ENCODE data around the gene KLHL15. TPM values are rescaled to one million over a fixed set of nuclear protein-coding genes. Genes with fewer than 3 reads are reported as not detected.
"Not testable (repeated sequence)": the region's sequence is repeated elsewhere in the genome, so short reads cannot be mapped to it uniquely, and the experiment has no call there.

The KLHL15 gene
- polyA plus RNA-seq, 1 donor, result 10.0 TPM

GRCh38 chrX:24014388-24015018 lies 12.5 kb downstream of the KLHL15 start:
- DNase-seq, result no peak

GRCh38 chrX:24012266-24012665 lies 14.7 kb downstream of the KLHL15 start:
- DNase-seq, result no peak

DNA sequence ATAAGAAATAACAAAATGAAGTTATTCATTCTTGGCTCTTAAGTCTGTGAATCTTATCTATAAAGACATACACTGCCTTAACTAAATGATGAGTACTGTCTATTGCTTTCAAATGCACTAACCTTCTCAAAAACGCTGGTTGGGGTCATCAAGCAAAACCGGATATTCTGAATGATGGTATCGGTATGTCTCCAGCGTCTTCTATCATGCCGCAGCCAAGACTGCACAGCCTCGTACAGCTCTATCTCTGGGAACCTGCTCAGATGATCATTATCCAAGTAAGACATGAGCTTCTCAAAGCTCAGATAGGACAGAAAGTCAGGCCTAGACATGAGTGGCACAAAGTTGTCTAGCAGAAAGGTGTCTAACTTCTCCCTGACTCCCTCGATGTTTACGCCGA lies 21.1 kb downstream of the KLHL15 start:
- no peak for DNase-seq

DNA sequence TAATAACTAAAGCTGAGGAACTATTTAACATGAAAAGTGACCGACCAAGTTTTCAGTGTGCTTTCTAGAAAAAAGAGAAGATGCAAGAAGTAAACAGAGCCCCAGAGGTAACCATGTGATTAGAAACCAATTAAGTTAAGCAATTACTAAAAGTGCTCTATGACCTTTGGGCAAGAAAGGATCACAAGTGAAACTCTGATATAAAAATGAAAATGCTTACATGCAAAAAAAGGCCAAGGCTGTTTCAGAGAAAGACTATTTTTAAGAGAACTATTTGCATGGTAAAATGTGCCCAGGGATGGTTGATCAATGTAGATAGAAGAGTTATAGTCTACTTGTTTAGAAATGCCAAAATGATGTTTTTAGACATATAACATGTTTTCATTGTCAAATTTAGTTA lies 22.0 kb downstream of the KLHL15 start:
- no peak for DNase-seq

GRCh38 chrX:24002792-24003191 lies 24.2 kb downstream of the KLHL15 start:
- no peak for DNase-seq

DNA sequence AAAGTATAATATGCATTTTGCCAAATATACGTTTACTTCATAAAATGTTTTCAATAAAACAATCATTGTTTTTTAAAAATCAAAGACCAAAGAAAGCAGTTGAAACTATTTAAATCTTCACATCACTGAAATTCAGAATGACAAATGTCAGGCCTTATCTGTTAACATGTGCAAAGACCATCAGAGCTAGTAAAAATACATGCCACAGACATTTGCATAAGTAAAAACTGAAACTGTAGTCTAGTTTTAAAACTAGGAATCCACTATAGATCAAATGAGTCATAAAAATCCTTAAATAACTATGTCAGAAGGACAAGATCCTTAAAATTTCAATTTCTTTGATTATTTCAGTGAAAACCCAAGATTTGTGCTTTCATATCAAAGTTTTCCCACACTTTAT lies 24.8 kb downstream of the KLHL15 start:
- DNase-seq, result no peak

- no peak for DNase-seq
These were observed 27.3 kb downstream of the KLHL15 start for GRCh38 chrX:23999671-24000070.

DNA sequence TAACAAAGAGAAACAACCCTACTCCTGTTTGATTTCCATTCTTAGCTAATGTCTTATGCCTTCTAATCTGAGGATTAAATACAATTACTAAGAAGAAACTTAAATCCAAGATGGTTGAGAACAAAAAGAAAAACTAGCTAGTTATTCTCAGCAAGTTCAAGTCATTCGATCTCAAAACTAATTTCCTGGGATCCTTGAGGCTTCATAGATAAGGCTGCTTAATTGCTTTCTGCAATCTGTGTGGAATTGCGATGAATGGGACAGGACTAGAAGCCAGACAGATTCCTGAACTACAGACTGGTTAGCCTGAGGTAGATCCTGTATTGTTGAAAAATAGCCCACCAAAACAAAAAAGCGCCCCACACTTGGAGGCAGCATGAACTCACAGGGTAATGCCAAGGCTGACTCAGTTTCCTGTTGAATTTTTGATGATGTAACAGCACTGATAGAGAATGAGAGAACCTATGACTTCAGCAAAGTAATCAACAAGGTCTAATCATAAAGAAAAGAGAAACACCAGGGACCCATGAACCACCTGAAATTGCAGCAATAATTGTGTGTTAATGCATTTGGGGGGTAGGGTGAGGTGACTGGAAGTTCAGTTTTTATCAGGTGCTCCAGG lies 33.9 kb downstream of the KLHL15 start:
- DNase-seq, result no peak

DNA sequence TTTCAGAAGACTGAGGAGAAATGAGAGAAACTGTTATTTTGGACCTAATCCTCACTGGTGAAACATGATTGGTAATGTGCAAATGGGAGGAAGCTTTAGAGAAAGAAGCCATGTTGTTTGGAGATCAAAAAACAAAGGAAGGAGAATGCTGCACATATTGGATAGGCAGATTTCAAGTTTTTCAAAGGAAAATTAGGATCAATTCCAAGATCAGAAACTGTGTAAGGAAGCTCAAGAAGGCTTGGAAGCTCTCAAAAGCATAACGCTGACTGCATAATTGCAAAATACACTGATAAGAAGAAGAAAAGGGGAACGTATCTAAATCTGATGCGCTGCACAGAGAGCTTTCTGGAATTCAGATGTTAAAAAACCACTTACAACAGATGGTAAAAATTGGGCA lies 34.6 kb downstream of the KLHL15 start:
- no peak for DNase-seq

- DNase-seq, result no peak
These were observed 36.5 kb downstream of the KLHL15 start for GRCh38 chrX:23990455-23990854.

GRCh38 chrX:23989689-23990088 lies 37.3 kb downstream of the KLHL15 start:
- no peak for DNase-seq

DNA sequence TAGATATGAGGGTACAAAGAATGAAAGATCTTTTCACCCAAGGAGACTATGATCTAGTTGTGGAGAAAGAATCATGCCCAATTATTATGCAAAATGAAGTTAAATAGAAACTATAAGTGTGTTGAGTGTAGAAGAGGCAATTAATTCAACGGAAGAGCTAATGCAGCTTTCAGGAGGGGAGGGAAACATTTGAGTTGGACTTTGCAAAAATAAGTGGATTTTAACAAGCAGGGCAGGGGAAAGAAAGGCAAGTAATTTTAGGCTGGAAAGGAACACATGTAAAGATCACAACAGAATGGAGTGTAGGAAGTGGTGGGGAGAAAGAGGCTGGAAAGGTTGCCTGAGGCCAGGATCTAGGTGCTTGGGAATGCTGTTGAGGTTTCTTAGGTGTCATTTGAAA lies 44.1 kb downstream of the KLHL15 start:
- DNase-seq, result no peak

- no peak for DNase-seq
These were observed 45.3 kb downstream of the KLHL15 start for GRCh38 chrX:23981711-23982110.

DNA sequence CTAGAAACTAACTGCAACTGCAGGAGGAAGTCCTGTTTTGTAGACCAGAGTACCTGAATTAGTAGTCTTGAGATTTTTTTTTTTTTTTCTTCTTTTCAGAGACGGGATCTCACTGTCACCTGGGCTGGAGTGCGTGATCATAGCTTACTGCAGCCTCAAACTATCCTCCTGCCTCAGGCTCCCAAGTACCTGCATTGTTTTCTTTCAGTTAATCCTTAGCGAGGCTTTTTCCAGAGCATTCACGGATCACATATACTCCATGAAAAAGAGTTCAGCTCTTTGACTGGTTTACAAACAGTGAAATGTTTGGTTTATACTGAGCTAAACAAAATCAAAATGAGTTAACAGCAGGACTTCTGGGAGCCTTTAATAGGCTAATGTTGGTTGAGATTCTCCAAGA lies 45.8 kb downstream of the KLHL15 start:
- no peak for DNase-seq

DNA sequence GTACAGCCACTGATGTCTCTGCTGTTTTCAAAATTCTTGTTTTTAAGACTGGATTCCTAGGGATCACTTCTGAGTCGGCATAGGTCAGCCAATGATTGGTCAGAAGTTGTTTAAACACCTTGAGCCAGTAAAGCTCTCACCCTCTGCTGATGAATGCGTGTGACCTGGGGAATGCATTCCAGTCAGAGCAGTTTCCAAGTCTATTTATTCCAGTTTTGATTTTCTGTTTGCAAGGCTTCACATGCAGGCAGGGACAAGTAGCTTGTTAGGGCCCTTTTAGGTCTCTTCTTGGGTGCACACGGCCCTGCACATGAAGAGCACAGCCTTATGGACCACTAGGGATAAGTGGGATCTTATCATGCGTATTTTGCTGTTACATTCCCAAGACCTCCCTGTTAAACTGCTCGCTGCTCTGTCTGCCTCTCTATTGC lies 47.0 kb downstream of the KLHL15 start:
- no peak for DNase-seq

GRCh38 chrX:23978491-23978890 lies 48.5 kb downstream of the KLHL15 start:
- no peak for DNase-seq

DNA sequence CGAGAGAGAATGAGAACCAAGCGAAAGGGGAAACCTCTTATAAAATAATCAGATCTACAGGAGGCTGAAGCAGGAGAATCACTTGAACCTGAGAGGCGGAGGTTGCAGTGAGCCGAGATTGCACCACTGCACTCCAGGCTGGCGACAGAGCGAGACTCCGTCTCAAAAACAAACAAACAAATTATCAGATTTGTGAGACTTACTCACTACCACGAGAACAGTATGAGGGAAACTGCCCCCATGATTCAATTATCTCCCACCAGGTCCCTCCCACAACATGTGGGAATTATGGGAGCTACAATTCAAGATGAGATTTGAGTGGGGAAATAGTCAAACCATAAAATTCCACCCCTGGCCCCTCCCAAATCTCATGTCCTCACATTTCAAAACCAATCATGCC lies 61.4 kb downstream of the KLHL15 start:
- DNase-seq, result not testable (repeated sequence)

DNA sequence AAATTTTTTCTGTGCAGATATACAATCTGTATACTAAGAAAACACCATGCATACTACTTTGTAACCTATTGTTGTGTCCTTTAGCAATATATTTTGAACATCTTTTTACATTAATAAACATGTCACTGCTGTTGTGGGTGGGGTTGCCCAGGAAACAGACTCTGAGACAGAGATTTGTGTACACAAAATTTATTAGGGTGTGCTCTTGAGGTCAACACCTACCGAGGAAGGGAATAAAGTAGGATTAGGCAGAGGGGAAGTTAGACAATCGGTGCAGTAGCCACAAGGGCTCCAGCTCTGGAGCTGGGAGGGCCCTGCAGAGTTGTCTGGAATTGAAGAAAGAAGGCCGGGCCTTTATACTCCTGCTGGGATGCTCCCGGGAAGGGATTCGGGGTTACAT lies 62.8 kb downstream of the KLHL15 start:
- no peak for DNase-seq

DNA sequence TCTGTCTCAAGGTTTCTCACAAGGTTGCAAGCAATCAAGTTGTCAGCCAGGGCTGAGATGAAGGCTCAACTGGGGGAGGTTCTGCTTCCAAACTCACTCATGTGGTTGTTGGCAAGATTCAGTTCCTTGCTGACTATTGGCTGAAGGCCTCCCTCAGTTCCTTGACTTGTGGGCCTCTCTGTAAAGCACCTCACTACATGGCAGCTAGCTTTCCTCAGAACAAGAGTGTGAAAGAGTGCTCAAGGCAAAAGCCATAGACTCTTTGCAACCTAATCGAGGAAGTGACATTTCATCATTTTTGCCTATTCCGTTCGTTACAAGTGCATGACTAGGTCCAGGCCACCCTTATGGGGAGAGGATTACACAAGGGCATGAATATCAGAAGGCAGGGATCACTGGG lies 67.2 kb downstream of the KLHL15 start:
- DNase-seq, result no peak

GRCh38 chrX:23954396-23954795 lies 72.6 kb downstream of the KLHL15 start:
- no peak for DNase-seq

GRCh38 chrX:23953908-23954269 lies 73.1 kb downstream of the KLHL15 start:
- DNase-seq, result no peak

GRCh38 chrX:23952984-23953907 lies 73.7 kb downstream of the KLHL15 start:
- no peak for DNase-seq

DNA sequence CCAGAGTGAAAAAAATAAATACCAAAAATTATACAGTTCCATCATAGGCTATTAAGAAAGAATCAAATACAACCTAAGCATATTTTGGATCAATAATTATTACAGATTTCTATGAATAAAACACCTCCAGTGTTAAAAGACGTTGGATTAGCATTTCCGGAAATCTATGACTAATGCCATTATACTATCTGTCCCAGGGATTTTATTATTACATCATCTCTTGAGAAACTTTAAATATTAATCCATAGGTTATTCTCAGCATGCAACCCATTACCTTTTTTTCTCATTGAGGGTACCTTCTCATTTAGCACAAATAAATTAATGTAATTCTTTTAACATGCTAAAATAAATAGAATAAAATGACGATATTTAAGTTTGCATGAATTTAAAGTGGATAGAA lies 74.6 kb downstream of the KLHL15 start:
- no peak for DNase-seq

- no peak for DNase-seq
These were observed 81.8 kb downstream of the KLHL15 start for GRCh38 chrX:23945206-23945605.
